IPS DF 19.7 (cell line): ENCODE results near the gene MGMT.

ENCODE experiments used
- DNase-seq: peaks from one replicate; pipeline ENCODE4 v3.0.0-alpha.2; 2013; ENCODE audit warnings: low read depth, low spot score

The MGMT gene

DNA sequence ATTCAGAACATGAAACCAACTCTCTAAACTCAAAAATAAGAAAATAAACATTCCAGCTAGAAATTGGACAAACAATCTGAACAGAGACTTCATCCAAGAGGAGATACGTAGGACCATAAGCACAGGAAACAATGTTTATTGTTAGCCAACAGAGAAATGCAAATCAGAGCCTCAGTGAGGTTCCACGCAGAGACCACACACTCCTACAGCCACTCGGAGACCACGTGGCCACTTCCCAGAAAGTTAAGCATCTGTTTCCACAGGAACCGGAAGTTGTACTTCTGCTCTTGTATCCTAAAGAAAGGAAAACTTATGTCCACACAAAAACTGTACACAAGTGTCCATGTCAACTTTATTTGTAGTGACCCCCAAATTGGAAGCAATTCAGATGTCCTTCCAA is 214.8 kb downstream of the MGMT start:
- no peak for DNase-seq

DNA sequence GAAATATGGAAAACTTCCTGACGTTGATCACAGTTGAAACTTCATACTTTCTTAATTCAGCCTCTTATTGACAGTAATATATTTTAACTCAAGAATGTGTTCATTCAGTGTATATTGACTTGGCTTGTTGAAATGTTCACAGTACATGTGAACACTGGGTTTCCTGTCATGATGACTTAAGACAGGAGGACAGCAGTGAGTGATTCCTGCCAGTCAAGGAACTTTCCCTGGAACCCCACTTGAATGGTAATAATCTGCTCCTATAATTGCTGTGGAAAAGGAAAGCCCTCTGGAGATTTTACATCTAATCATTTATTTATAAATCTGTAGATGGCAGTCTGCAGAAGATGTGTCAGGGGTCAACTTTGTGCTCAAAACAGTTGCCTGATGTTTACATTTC is 216.5 kb downstream of the MGMT start:
- no peak for DNase-seq

DNA sequence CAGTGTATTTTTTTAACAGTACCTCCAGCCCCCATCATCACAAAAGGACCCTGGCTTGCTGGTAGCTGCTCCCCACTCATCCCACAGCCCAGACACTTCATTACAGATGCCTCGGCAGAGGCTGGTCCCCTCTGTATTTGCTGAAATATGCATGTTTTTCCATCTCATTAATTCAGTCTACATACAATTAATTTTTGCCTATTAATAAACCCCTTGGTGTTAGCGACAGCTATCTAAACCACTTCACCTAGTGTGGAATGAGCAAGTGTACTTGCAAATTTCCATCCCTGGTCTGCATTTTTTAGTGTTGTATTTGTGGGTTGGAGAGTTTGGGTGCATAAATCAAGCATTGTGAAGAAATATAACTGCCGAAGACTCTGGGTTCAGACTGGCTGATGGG is 216.9 kb downstream of the MGMT start:
- no peak for DNase-seq

DNA sequence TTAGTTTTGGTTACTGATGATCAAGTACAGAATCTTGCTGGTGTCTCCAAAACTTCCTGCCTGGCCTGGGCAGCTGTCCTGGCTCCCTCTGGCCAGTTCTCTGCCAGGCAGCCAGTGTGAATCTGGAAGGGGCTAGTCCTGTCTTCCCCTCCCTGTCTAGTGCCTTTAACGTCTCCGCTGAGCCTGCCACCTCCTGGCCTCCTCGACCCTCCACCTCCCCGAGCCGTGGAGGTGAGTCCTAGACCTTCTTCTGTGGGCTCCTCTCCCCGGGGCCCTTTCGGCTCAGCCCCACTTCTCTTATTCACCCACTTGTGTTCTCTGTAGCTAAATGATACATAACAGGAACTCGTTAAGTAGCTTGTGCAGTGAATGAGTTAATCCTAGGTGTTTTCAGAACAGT is 218.2 kb downstream of the MGMT start:
- DNase-seq: no peak

DNA sequence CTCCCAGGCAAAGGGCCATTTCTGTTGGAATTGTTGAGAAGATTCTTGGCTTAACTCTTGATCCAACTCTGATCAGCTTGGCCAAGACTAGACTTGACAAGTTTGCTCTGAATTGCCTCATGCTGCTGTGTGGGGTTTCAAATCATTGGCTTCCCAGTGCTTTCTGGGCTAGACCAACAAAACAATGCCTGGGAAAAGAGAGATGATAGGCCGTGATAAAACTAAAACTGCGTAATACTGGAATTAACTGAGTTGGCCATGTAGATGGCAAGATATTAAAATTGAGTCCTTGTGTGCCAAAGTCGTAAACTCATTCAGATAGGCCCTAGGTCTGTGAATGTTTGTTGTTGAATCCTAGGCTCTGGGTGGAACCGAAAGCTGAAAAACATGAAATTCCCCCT is 222.6 kb downstream of the MGMT start:
- no peak for DNase-seq

DNA sequence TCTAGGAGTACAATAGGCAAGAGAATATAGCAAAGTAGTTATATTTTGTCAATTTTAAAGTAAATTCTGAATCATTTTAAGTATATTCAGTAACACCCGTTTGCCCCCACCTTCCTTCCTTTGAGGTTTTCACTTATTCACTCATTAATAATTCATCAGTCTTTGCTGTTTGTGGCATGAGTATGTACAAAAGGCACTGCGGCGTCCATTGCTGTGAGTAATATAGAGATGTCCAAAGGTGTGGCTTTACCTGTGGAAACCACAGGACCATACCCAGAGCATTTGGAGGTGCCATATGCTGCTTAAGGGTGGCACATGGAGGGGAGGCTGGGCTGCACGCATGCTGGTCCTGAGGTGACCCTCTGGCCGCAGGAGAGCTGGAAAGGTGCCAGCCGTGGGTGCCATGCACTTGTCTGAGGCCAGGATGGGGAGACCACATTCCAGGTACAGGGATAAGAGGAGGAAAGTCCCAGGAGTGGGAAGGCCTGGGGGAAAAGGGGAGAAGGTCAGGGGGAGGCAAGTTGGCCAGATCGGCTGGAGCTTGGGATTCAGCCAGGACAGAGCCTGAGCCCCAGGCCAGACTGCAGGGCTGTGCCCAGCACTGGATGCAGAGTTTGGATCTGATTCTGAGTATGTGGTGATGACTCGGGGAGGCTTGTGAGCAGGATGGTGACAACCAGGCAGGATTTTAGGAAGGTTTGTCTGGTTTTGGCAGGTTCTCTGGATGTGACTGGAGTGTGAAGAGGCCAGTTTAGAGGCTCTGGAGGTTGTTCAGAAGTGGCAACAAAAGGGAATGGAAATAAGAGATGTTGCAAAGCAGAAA is 223.4 kb downstream of the MGMT start:
- no peak for DNase-seq

DNA sequence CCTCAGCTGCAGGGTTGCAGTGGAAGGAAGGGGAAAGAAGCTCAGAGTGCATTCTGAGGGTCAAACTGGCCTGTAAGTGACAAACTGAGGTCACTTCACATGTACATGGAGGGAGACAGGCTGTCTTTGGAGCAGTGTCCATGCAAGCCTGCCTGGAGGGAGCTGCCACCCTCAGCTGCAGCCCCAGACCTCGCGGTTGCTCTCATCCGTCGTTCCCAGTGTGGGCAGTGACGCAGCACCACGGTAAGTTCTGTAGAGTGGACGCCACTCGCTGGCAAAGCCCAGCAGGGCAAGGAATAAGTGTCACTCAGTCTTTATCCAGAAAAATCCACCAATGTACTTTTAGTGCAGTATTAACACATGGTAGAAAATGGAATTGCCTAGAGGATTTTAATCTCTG is 225.7 kb downstream of the MGMT start:
- DNase-seq: no peak

DNA sequence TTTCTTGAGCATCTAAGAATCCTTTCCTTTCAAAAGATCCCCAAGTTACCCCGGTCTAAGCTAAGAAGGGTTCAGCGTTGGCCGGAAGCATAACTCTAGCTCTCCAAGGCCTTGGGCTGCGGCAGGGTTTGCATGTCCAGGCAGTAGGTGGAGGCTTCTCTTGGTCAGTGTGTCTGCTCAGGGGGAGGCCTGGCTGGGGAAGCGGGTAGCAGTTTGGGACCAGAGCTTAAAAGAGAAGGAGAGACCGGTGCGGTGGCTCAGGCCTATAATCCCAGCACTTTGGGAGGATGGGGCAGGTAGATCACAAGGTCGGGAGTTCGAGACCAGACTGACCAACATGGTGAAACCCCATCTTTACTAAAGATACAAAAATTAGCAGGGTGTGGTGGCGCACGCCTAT is 226.3 kb downstream of the MGMT start:
- no peak for DNase-seq

DNA sequence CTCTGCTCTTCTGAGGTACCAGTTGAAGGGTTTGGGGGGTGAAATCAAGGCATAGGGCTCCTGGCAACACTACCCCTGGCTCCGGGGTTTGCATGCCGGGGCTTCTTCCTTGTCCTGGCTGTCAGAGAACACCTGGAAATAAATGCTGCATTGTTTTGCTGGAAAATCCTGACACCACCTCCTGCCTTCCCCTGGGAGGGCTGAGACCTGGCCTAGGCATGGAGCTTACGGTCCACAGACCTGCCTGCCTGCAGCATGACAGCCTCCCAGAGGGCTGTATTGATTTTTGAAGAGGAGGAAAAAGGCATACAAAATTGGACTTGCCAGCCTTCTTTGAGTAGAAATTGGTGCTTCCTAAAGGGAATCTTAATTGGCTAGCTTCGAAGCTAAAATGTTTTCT is 227.1 kb downstream of the MGMT start:
- no peak for DNase-seq

DNA sequence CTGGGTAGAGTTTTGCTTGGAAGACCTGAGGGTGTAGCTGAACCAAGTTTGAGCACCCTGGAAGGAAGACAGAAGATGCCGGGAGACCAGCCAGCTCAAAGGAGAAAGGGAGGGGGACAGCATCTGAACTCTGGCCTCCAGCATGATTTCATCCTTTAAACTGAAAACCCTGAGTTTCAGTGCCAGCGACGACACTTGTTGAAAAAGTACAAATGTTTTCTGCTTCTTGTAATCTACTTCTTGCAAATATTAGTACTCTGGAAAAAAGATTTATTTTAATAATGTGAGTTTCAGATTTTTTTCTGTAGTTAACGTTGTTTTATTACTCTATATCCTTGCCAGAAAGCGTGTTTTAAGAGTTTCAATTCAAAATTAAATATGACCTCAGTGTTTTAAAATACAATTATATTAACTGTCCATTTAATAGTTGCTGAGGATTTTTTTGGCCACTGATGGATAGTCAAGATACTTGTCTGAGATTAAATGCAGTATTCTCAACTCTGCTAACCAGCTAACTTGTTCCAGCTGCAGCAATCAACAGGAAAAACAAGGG is 227.7 kb downstream of the MGMT start:
- no peak for DNase-seq

DNA sequence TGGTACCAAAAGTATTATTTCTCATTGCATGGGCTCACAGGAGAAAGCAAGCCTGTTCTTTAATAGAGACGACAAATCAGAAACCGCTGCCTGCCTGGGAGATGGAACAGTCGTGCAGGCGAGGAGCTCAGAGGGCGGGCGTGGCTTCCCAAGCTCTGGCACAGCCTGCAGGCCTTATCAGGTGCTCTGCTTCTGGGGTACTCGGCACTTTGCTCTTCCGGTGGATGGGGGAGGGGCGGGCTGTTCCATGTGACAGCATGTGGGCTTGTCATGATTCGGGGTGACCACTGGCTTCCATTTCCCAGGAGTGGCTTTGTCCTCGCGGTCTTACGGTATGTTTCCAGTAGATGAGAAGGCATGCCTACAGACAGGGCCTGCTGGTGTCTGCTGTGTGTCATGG is 228.6 kb downstream of the MGMT start:
- no peak for DNase-seq

DNA sequence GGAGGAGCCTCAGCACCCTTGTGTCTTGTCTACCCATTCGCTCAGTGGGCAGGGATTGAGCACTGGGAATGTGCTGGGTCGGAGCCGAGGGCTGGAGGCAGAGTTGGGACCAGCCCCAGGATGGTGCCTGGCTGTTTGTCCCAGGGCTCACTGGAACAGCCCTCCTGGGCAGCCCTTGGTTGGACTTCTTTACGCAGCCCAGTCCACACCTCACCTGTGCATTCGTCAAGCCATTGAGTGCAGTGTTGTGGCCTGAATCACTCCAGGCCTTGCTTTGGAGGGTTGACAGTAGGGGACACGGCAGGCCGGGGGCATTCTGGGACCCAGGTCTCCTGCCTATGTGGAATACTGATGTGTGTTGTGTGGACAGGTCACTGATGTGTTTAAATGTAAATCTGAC is 229.6 kb downstream of the MGMT start:
- DNase-seq: no peak

DNA sequence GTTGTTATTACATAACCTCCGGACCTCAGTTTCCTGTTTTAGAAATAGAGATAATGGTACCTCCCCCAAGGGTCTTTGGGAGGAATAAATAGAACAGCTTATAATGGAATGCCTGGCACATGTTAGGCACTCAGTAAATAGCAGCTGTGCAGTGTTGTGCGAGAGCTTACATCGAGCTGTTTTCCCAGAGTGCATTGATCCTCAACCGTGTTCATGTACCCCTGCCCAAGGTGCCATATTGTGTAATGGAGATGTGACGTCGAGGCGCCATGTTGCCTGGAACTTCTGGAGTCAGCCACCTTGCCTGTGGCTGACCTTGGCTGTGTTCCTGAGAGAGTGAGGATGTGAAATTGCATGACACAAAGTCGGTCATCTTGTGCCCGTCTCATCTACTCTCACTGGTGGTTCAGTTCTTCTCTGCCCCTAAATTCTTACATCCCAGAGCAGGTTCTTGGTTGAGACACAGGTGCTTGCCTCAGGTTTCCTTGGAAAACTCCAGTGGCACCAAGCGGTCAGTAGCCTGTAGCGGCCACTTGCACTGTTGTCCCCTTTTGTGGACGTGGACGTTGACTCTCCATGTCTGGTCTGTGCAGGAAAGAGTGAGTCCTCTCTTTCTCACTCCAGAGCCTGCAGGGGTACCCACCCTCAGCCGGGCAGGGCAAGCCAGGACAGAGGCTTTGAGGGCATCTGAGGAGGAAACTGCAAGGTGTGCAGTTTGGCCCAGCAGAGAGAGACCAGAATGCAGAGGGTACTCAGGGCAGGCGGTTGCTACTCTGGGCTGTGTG is 230.6 kb downstream of the MGMT start:
- DNase-seq: no peak

DNA sequence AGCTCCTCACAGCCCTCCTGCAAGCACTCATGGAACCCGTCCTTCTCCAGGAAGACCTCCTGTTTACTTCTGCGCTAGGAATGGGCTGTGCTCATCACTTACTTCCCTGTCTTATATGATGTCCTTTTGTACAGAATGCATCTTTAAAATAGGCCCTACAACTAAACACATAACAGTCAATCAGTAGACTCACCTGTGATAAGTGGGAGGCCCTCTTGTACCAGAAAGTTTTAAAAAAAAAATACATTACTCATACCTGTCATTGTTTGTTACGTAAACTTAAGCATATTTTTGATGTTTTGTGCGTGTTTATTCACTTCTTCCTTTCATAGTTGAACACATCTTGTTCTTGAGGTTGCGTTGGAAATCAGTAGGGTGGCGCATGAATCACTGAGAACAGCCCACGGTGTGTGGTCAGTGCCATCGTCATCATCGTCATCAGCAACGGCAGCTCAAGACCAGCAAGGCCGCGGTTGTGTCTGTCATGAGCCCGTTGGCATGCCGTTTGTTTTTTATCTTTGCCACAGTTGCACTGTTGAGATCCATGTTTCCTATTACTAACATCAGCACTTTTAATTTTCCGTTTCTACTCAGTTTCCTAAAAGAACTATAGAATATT is 232.8 kb downstream of the MGMT start:
- DNase-seq: no peak

DNA sequence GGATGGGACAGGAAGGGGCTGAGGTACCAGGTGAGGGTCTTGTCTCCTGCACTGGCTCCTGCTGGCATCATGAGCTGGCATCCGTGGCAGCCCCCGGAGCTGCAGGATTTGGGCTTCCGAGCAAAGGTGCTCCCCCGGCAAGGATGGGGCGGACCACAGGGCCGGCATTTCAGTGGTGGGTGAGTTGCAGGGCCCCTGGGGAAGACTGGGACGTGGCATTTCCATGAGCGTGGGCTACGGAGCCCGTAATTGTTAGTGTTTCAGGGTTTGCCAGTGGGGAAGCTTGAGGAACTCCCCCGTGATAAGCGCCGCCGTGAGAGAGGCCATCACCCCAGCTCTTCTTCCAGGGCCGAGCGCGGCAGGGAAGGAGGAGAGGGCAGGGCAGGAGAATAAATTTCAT is 235.6 kb downstream of the MGMT start:
- DNase-seq: no peak

DNA sequence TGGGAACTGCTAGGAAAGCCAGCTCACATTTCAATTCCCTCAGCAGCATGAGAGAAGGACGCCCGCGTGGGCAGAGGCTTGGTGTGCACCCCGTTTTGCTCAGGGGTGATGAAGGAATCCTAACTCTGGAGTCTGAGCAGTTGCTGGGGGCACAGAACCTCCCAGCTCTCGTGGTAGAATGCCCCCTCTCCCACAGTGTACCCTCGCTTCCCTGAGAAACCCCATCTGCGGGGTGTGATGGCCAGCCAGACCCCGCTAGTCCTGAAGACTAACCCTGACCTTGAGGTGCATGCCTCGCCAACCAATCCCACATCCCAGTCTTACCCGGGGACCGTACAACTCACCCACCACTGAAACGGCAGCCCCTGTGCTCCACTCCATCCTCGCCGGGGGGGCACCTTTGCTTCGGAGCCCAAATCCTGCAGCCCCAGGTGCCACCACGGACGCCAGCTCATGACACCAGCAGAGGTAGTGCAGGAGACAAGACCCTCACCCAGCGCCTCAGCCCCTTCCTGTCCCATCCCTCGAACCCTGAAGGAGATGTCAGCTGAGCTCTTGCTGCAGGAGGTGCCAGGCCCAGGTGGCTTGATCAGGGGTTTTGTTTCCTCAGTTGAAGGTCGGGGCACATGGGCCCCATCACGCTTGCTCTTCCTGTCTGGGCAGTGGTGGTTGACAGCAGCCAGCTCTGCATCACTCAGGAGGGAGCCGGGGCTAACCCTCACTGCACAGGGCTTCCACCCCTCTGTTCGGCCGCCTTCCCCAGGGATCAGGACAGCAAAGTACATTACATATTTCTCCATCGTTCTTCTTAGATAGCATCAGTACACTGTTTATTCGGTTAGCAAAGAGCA is 236.5 kb downstream of the MGMT start:
- DNase-seq: no peak

DNA sequence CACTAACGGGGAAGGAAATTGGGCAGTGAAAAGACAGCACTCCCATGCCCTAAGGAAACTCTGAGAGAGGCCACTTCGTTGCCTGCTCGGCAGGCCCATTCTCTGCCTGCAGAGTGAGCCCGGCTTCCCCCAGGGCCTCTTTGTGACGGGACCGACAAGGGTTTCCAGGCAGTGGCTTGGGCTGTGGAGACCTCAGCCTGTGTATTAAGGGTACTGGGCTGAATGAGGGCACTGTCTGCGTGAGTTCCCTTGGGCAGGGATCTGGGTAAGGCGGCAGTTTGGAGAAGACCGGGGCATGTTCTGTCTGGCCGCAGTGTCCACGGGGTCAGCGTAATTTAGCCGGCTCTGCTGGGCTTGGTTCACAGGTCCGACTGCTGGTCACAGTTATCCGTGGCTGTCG is 237.2 kb downstream of the MGMT start:
- no peak for DNase-seq

DNA sequence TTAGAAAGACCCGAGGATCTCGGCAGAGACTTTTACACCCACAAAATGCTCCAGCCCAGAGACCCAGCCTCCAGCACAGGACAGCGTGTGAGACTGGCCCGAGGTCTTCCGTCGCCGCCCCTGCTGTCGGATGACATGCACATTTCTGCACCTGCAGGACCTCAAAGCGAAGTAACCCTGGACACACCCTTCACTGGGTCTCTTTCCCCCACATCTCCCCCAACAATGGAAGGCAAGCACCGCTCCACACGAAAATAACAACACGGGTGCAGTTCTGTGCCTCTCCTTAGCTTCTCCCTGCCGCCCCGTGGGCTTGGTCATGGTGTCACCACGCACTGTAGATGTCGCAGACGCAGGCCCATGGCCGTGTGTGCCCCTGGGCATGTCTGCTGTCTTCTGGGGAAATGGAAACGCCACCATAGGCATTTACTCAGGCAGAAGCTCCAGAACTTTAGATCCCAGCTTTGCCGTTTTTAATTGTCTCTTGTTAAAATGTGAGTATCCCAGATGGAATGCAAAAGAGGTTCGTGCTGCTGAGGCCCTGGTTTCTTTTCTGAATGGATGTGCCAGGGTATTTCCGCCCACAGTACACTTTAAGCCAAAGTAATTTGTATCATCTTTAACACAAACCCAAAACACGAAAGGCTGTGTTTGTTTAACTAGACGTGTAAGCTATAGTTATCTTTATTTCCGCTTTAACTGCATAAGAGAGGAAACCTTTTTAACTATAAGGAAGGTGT is 237.9 kb downstream of the MGMT start:
- DNase-seq: no peak

DNA sequence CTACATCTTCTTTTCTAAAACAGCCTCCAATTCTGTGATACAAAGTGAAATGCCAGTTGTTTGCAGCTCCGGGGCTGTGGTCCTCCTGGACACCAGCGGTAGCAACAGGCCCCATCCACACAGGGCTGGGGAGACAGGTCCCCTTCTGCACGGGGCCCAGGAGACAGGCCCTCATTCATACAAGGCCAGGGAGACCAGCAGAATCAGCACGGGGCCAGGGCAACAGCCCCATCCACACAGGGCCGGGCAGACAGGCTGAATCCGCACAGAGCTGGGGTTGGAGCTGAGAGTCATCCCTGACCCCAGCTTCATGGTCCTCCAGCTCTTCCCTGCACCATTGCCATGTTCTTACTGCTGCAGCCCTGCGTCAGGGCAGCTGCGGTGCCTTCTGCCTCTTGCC is 238.6 kb downstream of the MGMT start:
- DNase-seq: no peak

DNA sequence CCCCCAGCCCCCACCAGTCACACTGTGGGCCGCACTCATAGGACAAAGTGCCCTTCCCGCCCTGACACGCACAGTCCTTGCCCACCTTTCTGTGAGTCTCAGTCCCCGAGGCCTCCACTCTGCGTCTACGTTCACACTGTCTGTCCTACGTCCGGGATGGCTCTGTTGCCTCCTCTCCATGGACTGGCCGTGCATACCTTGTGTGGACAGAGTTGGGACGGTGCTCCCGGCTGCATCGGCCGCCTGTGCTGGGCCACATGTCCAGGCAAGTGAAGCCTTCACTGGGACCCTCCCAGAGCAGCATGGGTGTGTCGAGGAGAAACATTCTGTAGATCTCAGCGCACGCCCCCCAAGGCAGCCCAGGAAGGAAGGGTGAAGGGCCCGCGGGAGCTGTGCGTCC is 239.0 kb downstream of the MGMT start:
- no peak for DNase-seq

DNA sequence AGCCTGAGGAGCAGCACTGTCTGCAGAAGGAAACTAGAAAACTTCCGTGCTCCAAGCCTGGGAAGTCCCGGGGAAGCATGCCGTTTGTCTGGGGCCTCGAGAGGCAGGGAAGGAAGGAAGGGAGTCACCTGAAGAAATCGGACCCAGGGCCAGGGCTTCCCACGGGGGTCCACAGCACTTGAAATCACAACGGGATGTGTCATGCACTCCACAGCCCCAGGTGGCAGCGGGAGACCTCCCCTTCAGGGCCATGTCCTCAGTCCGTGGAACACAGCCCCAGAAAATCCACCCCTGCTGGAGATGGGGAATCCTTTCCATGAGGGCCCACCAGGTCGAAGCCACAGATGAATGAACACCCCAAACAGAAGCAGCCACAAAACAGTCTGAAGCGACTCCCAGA is 239.5 kb downstream of the MGMT start:
- no peak for DNase-seq
